HG03175 (cell line): ENCODE results near the gene EFCAB8.
"Not testable (repeated sequence)": the region's sequence is repeated elsewhere in the genome, so short reads cannot be mapped to it uniquely, and the experiment has no call there.

Source experiments
- ATAC-seq: cut with Tn5 transposase; IDR thresholded peaks from one replicate; pipeline ENCODE4 v1.9.1; 2021; ENCODE audit warnings: mild to moderate bottlenecking, moderate library complexity; ENCODE audit not compliant: unreplicated experiment

Gene EFCAB8

GRCh38 chr20:32946629-32947028 is 87.9 kb downstream of the EFCAB8 start:
- ATAC-seq = no peak

- ATAC-seq = not testable (repeated sequence)
Observed at GRCh38 chr20:32950539-32950938, 91.8 kb downstream of the EFCAB8 start.

- no peak for ATAC-seq
Observed at GRCh38 chr20:32957459-32957858, 98.7 kb downstream of the EFCAB8 start.

GRCh38 chr20:32958574-32958973 is 99.9 kb downstream of the EFCAB8 start:
- ATAC-seq = no peak

GRCh38 chr20:32959351-32960221 is 100.9 kb downstream of the EFCAB8 start:
- ATAC-seq = no peak

- no peak for ATAC-seq
Observed at GRCh38 chr20:32960222-32960518, 101.4 kb downstream of the EFCAB8 start.

GRCh38 chr20:32960849-32961731 is 102.4 kb downstream of the EFCAB8 start:
- no peak for ATAC-seq

GRCh38 chr20:32962053-32962452 is 103.3 kb downstream of the EFCAB8 start:
- ATAC-seq = no peak

- not testable (repeated sequence) for ATAC-seq
Observed at GRCh38 chr20:32962646-32963045, 103.9 kb downstream of the EFCAB8 start.

GRCh38 chr20:32963176-32963575 is 104.5 kb downstream of the EFCAB8 start:
- ATAC-seq = no peak

GRCh38 chr20:32964575-32964974 is 105.9 kb downstream of the EFCAB8 start:
- ATAC-seq = no peak

- no peak for ATAC-seq
Observed at GRCh38 chr20:32965115-32965514, 106.4 kb downstream of the EFCAB8 start.

GRCh38 chr20:32965581-32966373 is 107.1 kb downstream of the EFCAB8 start:
- no peak for ATAC-seq

- no peak for ATAC-seq
Observed at GRCh38 chr20:32966382-32966781, 107.7 kb downstream of the EFCAB8 start.

- no peak for ATAC-seq
Observed at GRCh38 chr20:32966881-32967781, 108.4 kb downstream of the EFCAB8 start.

GRCh38 chr20:32967961-32968457 is 109.3 kb downstream of the EFCAB8 start:
- no peak for ATAC-seq

- no peak for ATAC-seq
Observed at GRCh38 chr20:32968478-32969241, 109.9 kb downstream of the EFCAB8 start.

GRCh38 chr20:32969356-32970114 is 110.8 kb downstream of the EFCAB8 start:
- no peak for ATAC-seq
